ENCODE data around the gene CPEB3. TPM values are rescaled to one million over a fixed set of nuclear protein-coding genes. Genes with fewer than 3 reads are reported as not detected.

Gene CPEB3
- total and polyA plus RNA-seq, 4 donors, result 1.1 to 5.1 (median 2.8) TPM

DNA sequence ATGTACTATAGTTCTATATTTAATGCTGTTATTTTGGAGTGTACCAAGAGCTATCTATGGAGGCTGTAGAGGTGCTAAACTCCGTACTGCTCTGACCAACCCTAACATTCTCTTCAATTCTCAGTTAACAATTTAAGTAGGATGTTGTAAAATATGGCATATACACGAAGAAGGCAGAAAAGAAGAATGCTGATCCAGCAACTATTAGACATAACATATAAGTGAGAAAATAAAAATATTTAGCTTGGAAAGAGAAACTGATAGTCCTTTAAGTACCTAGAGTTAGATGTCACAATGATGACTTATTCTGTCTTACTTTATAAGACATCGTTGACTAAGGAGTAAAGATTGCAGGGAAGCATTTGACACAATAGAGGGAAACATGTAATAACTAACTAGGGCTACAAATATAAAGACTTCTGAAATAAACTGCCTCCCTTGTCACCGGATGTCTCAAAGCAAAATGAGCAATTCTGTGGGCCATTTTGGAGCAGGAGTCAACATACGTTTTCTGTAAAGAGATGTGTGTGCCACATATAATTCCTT, 159.5 kb downstream of the CPEB3 start:
- ATAC-seq (ENCODE audit: insufficient read depth, low FRiP score), result no peak

GRCh38 chr10:92130622-92131274, 160.1 kb downstream of the CPEB3 start:
- no peak overlapping the region for H3K27ac ChIP-seq (ENCODE audit: low read depth in 1 of 2, low read length in 1 of 2)
- peaks cover 0 to 6% (median 0%) of the 10 kb centered on the region in 5 donors for H3K4me1 ChIP-seq (ENCODE audit: control insufficient read depth in 5 of 5, insufficient read depth in 5 of 5, low read length in 5 of 5)
- no peaks in the 10 kb centered on the region for H3K27me3 ChIP-seq (ENCODE audit: control insufficient read depth in 3 of 3, insufficient read depth in 3 of 3, low read length in 2 of 3)
- TF ChIP-seq, protein P1, sequence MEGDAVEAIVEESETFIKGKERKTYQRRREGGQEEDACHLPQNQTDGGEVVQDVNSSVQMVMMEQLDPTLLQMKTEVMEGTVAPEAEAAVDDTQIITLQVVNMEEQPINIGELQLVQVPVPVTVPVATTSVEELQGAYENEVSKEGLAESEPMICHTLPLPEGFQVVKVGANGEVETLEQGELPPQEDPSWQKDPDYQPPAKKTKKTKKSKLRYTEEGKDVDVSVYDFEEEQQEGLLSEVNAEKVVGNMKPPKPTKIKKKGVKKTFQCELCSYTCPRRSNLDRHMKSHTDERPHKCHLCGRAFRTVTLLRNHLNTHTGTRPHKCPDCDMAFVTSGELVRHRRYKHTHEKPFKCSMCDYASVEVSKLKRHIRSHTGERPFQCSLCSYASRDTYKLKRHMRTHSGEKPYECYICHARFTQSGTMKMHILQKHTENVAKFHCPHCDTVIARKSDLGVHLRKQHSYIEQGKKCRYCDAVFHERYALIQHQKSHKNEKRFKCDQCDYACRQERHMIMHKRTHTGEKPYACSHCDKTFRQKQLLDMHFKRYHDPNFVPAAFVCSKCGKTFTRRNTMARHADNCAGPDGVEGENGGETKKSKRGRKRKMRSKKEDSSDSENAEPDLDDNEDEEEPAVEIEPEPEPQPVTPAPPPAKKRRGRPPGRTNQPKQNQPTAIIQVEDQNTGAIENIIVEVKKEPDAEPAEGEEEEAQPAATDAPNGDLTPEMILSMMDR (IDR thresholded peaks at IDR 0.05; ENCODE audit: control extremely low read depth, extremely low read depth), result no peak
- no peaks in the 10 kb centered on the region for H3K9me3 ChIP-seq (ENCODE audit: control insufficient read depth in 4 of 4, insufficient read depth in 3 of 4, low read length in 3 of 4)
- no peak for DNase-seq
- no peak overlapping the region for H3K4me3 ChIP-seq
- no peak for ATAC-seq (ENCODE audit: insufficient read depth, low FRiP score)
- no peaks in the 10 kb centered on the region for H3K36me3 ChIP-seq (ENCODE audit: control insufficient read depth in 4 of 4, insufficient read depth in 4 of 4, low read length in 4 of 4)
- H3K9ac ChIP-seq (ENCODE audit: insufficient read depth in 1 of 2, low read length in 2 of 2), result no peak overlapping the region

More for the DNA sequence above, 159.5 kb downstream of the CPEB3 start:
- H3K36me3 ChIP-seq (ENCODE audit: control insufficient read depth in 4 of 4, insufficient read depth in 4 of 4, low read length in 4 of 4), result no peaks in the 10 kb centered on the region
- H3K4me1 ChIP-seq (ENCODE audit: control insufficient read depth in 5 of 5, insufficient read depth in 5 of 5, low read length in 5 of 5), result peaks cover 0 to 1% (median 0%) of the 10 kb centered on the region in 5 donors
- no peak overlapping the region for H3K9ac ChIP-seq (ENCODE audit: insufficient read depth in 1 of 2, low read length in 2 of 2)
- WGBS, 2 donors, result 85 to 94% methylated on average over 5 of the region's 5 CpGs
- H3K9me3 ChIP-seq (ENCODE audit: control insufficient read depth in 4 of 4, insufficient read depth in 3 of 4, low read length in 3 of 4), result no peaks in the 10 kb centered on the region
- TF ChIP-seq, protein P1 (IDR thresholded peaks at IDR 0.05; ENCODE audit: control extremely low read depth, extremely low read depth), result no peak
- no peak for DNase-seq
- no peak overlapping the region for H3K27ac ChIP-seq (ENCODE audit: low read depth in 1 of 2, low read length in 1 of 2)
- H3K4me3 ChIP-seq, result no peak overlapping the region
- no peaks in the 10 kb centered on the region for H3K27me3 ChIP-seq (ENCODE audit: control insufficient read depth in 3 of 3, insufficient read depth in 3 of 3, low read length in 2 of 3)

DNA sequence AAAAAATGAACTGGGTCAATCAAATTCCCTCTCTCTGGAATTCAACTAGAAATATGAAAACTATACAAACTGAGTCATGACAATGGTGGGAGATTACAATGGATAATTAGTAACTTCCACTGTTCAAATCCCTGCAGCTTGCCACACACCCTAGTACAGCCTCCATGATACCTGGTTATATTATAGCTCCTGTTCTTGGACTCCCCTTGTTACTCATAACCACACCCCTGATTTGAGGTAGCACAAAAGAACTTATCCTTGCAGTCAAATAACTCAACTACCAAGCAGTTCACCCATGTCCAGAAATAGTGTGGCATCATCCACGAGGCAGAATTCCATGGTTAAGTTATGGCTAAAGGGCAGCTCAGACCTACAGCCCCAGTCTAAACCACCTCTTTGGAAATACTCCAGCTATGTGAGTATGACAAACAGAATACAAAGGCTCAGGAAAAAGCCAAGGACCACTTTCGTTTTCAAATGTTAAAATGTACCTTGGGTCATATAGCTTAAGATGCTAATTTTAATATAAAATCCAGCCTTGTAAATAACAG, 164.7 kb downstream of the CPEB3 start:
- DNase-seq (no peak), ATAC-seq (ENCODE audit: insufficient read depth, low FRiP score) (no peak)
- peaks cover 12 to 43% (median 26%) of the 10 kb centered on the region in 5 donors for H3K4me1 ChIP-seq (ENCODE audit: control insufficient read depth in 5 of 5, insufficient read depth in 5 of 5, low read length in 5 of 5)
- no peaks in the 10 kb centered on the region for H3K27me3 ChIP-seq (ENCODE audit: control insufficient read depth in 3 of 3, insufficient read depth in 3 of 3, low read length in 2 of 3)
- H3K9ac ChIP-seq (ENCODE audit: insufficient read depth in 1 of 2, low read length in 2 of 2), result no peak overlapping the region
- no peak overlapping the region for H3K4me3 ChIP-seq
- H3K9me3 ChIP-seq (ENCODE audit: control insufficient read depth in 4 of 4, insufficient read depth in 3 of 4, low read length in 3 of 4), result no peaks in the 10 kb centered on the region
- H3K36me3 ChIP-seq (ENCODE audit: control insufficient read depth in 4 of 4, insufficient read depth in 4 of 4, low read length in 4 of 4), result no peaks in the 10 kb centered on the region
- TF ChIP-seq, protein P1 (IDR thresholded peaks at IDR 0.05; ENCODE audit: control extremely low read depth, extremely low read depth), result no peak
- 39 to 68% methylated on average over 2 of the region's 2 CpGs for WGBS, 2 donors
- peak overlapping the region in 1 of 2 donors; percentile 38 for H3K27ac ChIP-seq (ENCODE audit: low read depth in 1 of 2, low read length in 1 of 2)
